HG03139 (cell line): ENCODE results near the gene HOXA1.

Source experiments
- ATAC-seq: cut with Tn5 transposase; IDR thresholded peaks from one replicate; pipeline ENCODE4 v1.9.1; 2021; ENCODE audit not compliant: unreplicated experiment

HOXA1 gene

DNA sequence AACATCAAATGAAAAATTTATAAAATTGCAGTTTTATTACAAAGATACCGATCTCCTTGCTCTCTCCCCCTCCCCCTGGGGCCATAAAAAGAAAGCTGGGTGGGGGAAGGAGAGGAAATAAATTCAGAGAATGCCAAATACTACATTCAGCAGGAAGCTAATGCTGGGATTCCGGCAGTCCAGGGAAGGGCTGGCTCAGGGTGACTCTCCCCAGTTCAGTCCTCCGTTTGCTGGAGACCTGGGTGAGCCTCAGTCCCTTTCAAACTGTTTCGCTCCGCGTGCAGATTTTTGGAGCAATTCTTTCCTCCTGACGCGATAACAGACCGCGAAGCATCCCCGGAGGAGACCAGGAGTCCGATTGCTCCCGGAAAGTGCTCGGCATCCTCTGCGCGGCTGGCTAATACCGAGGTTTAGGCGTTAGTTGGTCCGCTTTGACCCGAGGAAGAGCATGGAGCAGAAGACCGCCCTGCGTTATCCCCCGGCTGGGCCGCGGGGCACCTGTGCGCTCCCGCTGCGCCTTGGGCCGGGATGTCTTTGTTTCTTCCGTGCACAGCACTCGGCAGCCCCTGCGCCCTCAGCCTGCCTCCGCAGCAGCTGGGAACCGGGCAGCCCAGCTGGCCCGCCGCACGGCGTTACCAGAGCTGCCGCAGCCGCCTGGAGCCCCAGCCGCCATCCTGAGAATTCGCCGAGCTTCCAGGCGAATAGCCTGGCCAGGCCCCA lies 10.5 kb upstream of the HOXA1 start:
- ATAC-seq = no peak

DNA sequence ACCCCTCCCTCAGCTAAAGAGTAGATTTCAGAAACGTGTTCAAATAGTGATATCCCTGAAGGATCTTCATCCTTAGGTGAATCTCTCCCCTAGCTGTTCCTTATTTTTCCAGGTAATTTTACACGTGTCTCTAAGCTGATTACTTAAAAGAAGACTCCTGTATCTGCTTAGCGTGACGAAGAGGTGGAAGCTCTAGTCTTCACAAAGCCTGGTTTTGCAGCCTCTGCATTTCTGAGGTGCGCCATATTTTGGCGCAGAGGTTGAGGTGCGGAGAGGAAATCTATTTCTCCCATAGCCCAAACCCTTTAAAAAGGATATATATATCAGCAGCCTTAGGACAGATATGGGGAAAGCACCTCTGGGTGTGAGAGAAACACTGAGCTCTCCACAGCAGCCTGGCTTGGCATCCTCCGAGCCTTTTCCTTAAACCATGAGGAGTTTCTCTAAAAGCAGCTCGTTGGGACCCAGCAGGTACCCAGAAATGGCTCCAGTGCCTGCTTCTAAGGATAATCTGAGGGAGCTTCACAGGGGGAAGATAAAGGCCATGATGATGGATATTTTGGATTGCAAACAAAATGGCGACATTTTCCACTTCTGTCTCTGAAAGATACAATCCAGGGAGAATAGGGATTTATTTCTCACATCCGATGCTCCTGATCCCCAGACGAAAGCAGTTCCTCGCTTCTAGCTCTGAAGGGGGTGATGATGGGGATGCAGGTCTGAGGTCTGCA lies 9.7 kb upstream of the HOXA1 start:
- no peak for ATAC-seq

DNA sequence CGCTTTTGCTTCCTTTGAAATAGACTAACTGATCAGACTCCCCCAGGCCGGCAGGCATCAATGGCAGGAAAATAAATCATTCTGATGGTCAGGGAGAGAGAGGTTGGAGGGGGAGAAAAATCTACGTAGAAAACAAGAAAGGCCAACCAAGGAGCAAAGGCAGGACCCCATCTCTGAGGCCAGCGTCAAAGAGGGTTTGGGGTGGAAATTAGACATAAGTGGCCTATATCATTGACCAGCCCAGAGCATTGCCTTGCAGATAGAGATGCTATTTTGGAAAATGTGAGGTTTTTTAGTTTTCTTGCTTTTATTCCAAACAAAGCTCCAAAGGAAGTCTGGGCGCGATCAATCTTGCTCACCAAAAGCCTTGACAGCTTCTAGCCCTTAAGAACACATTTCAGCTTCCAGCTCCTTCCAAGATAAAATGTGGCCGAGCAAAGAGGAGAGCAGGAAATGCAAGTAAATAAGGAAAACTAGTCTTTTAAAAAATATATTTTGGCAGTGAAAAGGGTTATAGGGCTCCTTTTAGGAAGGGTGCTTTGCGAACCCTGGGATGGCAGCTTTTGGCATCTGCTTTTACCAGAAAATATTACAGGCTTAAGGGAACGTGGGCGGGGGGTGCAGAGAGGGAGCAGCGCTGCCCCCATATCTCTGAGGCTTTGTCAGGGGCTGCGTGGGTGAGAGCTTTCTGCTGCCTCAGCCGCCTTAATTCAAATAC lies 8.7 kb upstream of the HOXA1 start:
- no peak for ATAC-seq

DNA sequence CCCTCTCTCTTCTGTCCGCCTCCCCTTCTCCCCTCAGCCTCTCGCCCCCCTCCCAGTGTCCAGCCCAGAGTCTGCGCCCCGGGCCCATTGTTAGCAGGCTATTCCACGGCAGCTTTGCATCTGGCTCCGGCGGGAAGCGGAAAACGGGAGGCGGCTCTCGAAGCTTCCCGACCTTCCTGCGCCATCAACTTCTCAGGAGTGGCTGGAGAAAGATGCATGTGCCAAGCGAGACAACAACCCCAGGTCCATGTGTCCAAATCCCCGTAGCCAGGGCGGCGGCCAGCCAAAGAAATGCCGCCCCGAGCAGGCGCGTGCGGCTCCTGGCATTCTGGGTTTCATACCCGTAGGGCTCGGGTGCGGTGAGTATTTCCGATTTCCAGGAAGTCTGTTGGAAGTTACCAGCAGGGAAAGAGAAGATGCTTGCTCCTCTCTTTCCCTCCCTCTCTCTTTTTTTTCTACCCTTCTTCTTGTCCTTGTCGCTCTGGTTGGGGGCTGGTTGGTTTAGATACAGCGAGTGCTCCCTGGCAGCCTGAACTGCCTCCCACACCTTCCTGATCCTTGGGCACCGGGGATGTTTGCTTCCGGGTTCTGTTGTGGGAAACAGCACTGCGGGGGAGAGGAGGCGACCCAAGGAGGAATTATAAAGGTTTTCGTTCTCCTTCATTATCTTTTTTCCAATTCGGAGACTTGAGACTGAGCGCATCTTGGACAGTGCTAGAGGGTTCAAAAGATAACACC lies 7.9 kb upstream of the HOXA1 start:
- no peak for ATAC-seq

DNA sequence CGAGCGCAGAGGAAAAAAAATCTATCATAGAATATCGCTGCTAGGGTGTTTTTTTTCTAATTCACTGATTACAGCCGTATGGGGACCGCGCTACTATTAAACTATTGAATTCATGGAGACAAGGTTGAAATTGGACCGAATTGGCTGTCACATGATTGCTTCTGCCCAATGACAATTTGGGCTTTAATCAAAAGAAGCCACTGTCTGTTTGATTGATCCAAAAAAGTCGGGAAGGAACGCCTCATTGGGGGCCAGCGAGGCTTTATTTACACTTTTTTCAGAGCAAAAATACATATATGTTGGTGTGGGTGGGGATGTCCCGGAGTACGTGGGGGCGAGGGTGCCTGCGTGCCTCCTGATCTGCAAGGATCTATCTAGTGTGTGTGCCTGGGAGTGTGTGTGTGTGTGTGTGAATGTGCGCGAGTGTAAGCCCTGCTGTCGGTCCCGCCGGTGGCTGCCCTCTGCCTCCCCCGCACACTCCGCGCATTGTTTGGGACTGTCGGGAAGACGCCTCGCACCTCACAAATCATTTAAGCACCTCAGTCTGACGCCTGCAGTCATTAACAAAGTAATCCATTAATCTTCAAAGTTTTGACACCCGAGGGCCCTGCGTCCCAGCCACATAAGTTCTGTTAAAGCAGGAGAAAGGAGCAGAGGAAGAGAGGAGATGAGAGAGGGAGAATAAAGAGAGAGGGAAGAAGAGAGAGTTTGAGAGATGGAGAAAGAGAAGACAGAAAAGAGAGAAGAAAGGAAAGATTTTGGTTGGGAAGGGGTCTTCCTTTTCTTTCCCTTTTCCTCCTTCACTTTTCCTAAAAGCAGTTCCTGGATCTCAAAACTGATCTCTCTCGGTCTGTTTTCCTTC lies 7.0 kb upstream of the HOXA1 start, which contains the start of gene HOXA2:
Gene HOXA2 (minus strand): TSS at position 103 of the 862 bp plus-strand sequence. CDS start 183 bp downstream, outside the sequence.
- ATAC-seq = no peak

DNA sequence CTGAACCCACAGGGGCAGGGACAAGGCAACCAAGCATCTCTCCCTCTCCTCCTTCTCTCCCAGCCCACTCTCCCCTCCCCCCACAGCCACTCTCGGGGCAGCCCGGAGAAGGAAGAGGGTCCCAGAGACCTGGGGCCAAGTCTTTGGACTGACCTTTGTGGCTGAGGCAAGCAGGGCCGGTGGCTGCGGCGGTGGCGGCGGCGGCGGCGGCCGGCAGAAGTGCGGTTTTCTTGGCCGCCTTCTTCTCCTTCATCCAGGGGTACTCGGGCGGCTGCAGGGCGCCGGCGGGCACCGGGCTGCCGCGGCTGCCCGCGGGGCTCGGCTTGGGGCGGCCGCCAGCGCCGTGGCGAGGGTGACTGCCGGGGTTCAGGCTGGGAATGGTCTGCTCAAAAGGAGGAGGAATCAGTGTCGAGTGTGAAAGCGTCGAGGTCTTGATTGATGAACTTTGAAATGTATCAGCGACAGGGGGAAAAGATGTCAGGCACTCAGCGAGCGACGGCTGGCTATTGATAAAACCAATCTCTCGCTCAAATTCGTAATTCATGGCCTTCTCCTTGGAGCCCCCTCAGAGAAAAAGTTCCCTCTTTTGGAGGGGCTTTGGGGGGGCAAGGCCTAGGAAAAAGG lies 6.3 kb upstream of the HOXA1 start:
- no peak for ATAC-seq

DNA sequence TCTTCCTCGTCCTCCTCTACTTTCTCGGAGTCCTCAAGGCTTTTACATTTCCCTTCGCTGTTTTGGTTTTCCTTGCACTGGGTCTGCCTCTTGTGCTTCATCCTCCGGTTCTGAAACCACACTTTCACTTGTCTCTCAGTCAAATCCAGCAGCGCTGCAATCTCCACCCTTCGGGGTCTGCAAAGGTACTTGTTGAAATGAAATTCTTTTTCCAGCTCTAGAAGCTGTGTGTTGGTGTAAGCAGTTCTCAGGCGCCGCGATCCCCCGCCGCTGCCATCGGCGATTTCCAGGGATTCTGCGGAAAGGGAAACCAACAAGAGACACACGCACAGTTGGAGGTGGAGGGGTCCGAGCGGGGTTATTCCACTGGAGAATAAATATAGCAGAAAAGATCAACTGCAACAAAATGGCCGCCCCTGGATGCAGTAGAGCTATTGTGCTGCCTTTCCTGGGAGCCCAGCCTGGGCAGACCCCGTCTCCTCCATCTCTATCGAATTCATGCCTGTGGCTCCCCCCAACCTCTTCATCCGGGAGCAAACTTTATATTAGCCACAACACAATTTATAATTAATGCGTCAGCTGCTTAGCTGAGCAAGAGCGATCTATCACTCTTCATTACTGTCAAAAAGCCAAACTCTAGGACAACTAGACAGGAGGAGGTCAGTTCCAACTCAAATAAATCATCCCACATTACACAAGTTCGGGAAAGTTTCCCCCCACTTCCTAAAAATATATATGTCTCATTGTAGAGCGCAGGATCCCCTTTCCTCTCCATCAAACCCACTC lies 5.6 kb upstream of the HOXA1 start:
- no peak for ATAC-seq

DNA sequence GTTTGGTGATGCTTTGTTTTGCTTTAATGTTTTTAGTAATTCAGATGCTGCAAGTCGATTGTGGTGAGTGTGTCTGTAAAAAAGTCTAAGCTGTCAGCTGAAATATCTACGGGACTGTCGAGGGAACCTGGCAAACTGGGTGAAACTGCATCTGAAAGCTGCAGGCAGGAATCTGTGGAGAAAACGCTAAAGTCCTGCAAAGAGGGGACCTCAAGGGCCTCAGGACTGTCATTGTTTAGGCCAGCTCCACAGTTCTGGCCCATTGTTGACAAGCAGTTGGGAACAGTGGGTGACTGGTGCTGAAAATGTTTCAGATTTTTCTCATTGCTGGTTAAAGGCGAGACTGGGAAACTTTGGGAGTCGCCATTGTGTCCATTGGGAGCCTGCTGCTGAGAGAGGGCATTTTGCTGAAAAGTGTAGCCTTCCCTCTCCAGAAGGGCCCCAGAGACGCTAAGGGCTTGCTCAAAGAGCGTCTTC lies 4.9 kb upstream of the HOXA1 start:
- no peak for ATAC-seq

DNA sequence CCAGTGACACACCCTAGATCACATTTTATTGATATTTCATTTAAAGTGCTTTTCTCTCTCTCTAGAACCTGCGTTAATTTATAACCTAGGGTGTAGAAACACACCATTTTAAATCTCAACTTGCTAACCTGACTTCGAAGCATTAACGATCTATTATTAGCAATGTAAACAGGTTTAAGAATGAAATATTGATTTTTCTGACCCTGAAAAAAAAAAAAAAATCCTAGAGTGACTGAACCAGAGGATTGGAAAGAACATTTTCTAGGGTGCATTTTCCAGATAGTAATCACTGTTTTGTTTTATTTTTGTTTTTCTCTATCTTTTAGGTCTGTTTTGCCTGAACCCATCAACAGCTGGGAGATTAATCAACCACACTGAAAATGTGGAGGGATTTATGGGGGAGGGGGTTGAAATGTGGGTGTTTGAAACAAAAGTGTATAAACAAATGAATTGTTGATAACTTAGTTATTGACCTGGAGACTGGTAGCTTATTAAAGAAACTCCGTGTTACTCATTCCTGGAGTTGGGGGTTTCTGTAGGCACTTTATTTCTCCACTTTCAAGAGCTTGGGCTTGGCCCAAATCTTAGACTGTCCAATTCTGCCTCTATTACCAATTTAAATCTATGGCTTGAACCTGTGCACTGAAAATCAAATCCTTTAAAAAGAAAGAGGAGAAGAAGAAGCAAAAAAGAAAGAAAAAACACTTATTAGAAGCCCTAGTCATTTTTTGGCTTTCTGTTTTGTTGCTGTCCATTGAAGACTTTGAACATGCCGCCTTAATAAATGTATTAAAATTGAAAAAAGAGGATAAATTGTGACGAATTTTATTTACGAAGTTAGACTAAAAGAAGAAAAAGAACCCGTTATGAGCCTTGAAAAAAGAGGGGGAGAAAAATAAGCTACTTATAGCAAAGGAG lies 3.9 kb upstream of the HOXA1 start:
- ATAC-seq = no peak

DNA sequence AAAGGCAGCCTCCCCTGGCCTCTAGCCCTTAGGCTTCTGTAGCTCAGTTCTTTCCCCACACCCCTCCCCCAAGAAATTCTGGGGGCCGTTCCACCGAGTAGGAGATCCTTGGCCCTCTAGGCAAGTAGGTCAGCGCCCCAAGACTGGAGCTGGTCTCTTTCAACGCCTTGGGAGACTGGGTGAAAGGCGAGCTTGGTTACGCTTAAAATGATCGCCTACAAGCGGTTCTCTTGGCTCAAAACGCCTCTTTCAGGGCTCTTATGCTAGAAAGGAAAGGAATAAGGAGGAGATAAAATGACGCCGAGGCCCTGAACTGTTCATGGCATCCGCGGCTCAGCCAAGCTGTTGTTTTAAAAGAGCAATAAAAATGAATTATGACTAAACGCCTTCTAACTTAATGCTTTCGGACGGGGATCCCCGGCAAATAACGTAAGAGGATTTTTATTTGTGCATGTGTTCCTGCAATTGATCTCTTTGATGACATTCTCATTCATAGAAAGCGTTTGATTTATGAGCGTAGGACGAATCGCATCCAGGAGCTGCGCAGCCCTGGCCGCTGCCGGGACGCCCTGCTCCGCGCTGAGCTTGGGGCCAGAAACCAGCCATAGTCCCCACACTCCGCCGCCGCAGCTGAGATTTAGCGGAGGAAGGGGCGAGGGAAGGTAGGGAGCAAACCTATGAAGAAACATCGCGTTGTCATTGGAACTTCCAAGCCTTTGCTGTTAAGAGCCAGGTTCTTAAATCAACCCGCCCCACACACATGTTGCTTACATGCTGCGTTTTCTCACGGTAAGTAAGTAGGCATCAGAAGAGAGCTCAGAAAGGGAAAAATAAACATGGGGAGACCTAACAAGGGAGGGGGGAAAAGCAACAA lies 3.0 kb upstream of the HOXA1 start:
- ATAC-seq = no peak

DNA sequence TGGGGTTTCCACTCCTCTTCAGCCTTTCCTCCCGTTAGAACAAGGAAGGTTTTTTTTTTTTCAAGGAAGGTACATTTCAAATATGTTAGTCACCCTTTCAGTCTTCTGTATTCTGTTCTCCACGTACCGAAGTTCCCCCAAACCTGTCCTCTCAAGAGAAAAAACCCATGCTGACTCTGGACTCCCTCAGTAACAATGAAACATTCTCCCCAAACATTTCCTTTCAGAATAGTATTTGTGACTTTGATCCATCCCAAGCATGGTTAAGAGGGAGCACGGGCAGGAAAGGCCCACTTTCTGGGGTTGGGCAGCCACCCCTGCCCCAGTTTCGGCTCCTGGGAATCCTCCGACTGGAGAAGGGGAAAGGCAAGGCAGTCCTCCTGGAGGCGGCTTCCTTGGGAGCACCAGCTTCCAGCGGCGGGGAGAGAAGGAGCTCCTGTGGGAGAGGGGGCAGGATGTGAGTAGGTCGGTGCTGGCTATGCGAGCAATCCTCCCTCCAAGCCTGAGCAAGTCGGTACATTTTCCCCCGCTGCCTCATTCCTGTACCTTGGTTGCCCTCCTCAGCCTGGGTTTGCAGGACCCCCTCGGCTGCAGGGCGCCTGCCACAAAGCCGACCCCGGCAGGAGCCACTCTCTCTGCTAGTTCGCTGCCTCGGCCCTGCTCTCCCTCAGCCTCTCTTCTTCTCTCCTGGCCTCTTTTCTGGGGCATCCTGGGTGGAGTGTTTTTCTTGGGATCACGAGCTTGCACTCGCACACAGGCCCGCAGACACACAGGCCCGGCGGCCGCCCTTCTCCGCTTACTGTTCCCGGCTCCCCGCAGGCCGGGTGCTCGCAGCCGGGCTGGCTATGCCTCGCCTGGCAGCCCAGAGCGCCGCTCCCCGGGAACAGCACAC lies 2.1 kb upstream of the HOXA1 start:
- ATAC-seq = no peak

DNA sequence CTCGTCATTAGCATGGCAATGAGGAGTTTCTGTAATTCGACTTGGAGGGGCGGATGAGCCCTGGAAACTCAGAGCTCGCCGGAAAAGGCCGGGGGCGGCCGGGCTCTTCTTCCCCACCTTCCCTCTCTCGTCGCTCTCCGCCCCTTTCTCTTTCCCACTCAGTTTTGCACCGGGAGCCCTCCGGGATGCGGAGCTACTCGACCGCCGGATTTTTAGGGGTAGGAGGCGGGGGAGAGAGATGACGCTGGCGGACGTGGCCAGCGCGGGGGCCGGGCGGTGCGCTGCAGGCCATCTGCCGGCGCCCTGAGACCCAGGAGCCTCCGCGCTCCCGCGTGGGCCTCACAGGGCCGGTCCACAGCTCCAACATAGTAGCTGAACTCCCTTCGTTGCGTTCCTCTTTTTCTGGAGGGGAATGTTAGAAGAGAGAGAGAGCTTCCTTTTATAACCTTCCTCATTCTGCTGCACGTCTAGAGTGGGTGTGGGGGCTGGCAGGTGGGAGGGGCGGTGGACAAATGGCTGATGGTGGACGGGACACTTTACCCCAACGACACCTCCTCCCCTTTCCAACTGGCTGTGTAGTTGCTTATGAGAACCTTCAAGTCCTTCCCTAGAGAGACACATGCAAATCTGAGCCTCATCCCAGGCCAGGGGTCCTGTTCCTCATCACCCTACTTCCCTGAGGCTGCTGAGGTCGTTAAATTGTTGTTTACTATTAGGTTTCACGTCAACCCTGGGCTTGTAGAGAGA lies 1.1 kb upstream of the HOXA1 start:
- ATAC-seq = no peak

DNA sequence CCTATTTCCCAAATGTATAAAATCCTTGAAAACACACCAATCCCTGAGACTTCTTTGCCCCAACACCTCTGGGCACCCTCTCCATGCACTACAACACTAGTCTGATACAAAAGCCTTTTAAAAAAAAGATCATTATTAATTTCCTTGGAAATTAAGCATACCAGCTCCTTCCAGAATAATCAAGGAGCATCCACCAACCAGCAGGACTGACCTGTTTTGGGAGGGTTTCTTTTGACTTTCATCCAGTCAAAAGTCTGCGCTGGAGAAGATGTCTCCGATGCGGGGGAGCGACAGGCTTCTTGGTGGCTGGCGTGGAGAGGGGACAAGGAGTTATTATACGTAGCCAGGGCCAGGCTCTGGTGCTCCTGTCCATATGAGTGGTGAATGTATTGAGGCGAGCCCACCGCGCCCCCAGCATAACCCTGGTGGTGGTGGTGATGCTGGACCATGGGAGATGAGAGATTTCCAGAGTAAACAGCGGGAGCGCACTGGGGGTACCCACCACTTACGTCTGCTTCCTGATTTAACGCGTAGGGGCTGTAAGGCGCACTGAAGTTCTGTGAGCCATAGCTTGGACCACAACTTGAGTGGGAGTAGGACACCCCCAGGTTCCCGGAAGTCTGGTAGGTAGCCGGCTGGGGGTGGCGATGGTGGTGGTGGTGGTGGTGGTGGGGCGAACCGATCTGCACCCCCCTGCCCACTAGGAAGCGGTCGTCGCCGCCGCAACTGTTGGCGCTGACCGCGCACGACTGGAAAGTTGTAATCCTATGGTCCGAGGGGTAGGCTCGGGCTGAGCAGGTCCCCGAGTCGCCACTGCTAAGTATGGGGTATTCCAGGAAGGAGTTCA lies 527 bp downstream of the HOXA1 start:
- ATAC-seq = no peak

DNA sequence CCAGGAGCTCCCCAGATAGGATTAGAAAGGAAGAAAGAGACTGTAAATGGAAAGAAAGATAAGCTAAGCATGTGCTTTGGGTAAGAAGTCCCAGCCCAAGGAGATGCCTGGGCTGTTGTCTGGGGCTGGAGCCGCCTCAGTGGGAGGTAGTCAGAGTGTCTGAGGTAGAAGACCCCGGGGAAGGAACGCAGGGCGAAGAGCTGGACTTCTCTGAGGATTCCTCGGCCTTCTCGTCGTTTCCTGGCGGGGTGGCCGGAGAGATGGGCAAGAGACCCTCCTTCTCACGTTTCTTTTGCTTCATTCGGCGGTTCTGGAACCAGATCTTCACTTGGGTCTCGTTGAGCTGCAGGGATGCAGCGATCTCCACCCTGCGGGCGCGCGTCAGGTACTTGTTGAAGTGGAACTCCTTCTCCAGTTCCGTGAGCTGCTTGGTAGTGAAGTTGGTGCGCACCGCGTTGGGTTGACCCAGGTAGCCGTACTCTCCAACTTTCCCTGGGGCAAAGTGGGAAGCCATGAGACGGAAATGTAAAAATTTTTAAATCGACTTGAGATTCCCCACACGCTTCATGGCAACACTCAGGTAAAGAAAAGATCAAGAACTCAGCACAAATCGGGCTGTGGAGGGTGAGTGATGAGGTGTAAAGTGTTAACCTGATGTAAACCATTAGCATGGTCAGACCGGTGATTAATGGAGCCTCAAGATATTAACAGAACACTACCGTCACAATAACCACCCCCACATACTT lies 1.3 kb downstream of the HOXA1 start:
- no peak for ATAC-seq
